Body of pancreas (tissue), 4 donors: Measurements from ENCODE around the gene DNAH10. TPM values are rescaled to one million over a fixed set of nuclear protein-coding genes. Genes with fewer than 3 reads are reported as not detected.

Source experiments
- ATAC-seq: fragments of 150-250 bp; one replicate; pipeline ENCODE4 v1.9.1; 2016
- DNase-seq, 4 donors: peaks; one replicate each; pipeline ENCODE4 v3.0.0-alpha.2; 2019
- H3K27ac ChIP-seq, 4 donors: fragments of 200-600 bp; sonication (generic); 1 replicate in 3 of 4; 2 replicates in 1 of 4; pipeline versions ENCODE4 v1.5.1 to v1.6.1; 2016 to 2019; ENCODE audit warnings: mild to moderate bottlenecking in 1 of 4, mixed read lengths in 1 of 4, moderate library complexity in 1 of 4
- H3K27me3 ChIP-seq, 2 donors: fragments of 200-600 bp; sonication (generic); one replicate each; pipeline ENCODE4 v1.6.0; 2016; ENCODE audit warnings: mild to moderate bottlenecking in 1 of 2
- H3K36me3 ChIP-seq, 2 donors: fragments of 200-600 bp; sonication (generic); replicated peaks in 1 of 2; 2 replicates each; pipeline ENCODE4 v1.5.1; 2016; ENCODE audit warnings: low read depth in 2 of 2; ENCODE audit not compliant: insufficient read depth in 1 of 2
- H3K4me1 ChIP-seq: fragments of 200-600 bp; sonication (generic); one replicate; pipeline ENCODE4 v1.6.0; 2016
- H3K4me3 ChIP-seq, 2 donors: fragments of 200-600 bp; sonication (generic); 1 replicate in 1 of 2; 2 replicates in 1 of 2; pipeline ENCODE4 v1.5.1; 2016 to 2019
- H3K9me3 ChIP-seq, 3 donors: fragments of 200-600 bp; sonication (generic); 1 replicate in 2 of 3; 2 replicates in 1 of 3; pipeline ENCODE4 v1.5.1; 2016
- CTCF ChIP-seq, 7 experiments: fragments of 450-650 bp in 4 of 7; fragments of 200-600 bp in 3 of 7; sonication (generic) in 3 of 7; IDR thresholded peaks; one replicate each; pipeline ENCODE4 v1.5.1; 2016 to 2019; ENCODE audit warnings: antibody characterized with exemption in 7 of 7
- POLR2A ChIP-seq, 3 donors: fragments of 450-650 bp; IDR thresholded peaks; one replicate each; pipeline ENCODE4 v1.6.1; 2016; ENCODE audit warnings: antibody characterized with exemption in 3 of 3, mild to moderate bottlenecking in 2 of 3
- WGBS, 2 donors: methylation state at CpG; one replicate each; pipeline ENCODE4 v1.1.5; 2017; 5-methylcytosine and 5-hydroxymethylcytosine counted together
- intact Hi-C: fragments of 100-400 bp; cut with DNase I; formaldehyde crosslinking; loops from one replicate; pipeline ENCODE4 v1.15.1; 2023
- total RNA-seq, 2 donors: library from RNA; depleted of rRNA; stranded (reverse); fragments of >200 nt; gene quantifications; one replicate each; pipeline ENCODE4 v1.1.0, GENCODE V29; 2016

DNAH10 gene
- total RNA-seq, 2 donors from 2014 or later: 0.26 TPM; not detected in 1

GRCh38 chr12:123928274-123928865 lies 166.3 kb downstream of the DNAH10 start:
- no peaks in the 10 kb centered on the region for H3K4me1 ChIP-seq
- H3K36me3 ChIP-seq: no peaks in the 10 kb centered on the region
- no peak overlapping the region for H3K27ac ChIP-seq
- H3K27me3 ChIP-seq: no peaks in the 10 kb centered on the region
- WGBS, 2 donors: 67 to 79% methylated on average over 12 to 15 of the region's 15 CpGs
- no peaks in the 10 kb centered on the region for H3K9me3 ChIP-seq
- H3K4me3 ChIP-seq: no peak overlapping the region
- no peak for ATAC-seq
- TF ChIP-seq CTCF (IDR thresholded peaks at IDR 0.05) (no peak), POLR2A (IDR thresholded peaks at IDR 0.05) (no peak)
- DNase-seq: no peak
- intact Hi-C loops: no loop called here

GRCh38 chr12:123928897-123929296 lies 166.8 kb downstream of the DNAH10 start:
- Histone ChIP-seq H3K27me3 (no peaks in the 10 kb centered on the region), H3K4me1 (no peaks in the 10 kb centered on the region), H3K9me3 (no peaks in the 10 kb centered on the region), H3K27ac (no peak overlapping the region), H3K36me3 (no peaks in the 10 kb centered on the region), H3K4me3 (no peak overlapping the region)
- no peak for TF ChIP-seq CTCF (IDR thresholded peaks at IDR 0.05)
- ATAC-seq (no peak), DNase-seq (no peak)
- WGBS, 2 donors: 86 to 89% methylated on average over 7 of the region's 7 CpGs
- intact Hi-C loops: no loop called here

GRCh38 chr12:123929946-123930583 lies 168.0 kb downstream of the DNAH10 start:
- no peak overlapping the region for H3K4me3 ChIP-seq
- no peaks in the 10 kb centered on the region for H3K36me3 ChIP-seq
- H3K9me3 ChIP-seq: no peaks in the 10 kb centered on the region
- ATAC-seq (no peak), DNase-seq (no peak)
- 85 to 95% methylated on average over 7 to 9 of the region's 9 CpGs for WGBS, 2 donors
- no peaks in the 10 kb centered on the region for H3K27me3 ChIP-seq
- intact Hi-C loops: no loop called here
- no peak overlapping the region for H3K27ac ChIP-seq
- no peak for TF ChIP-seq POLR2A (IDR thresholded peaks at IDR 0.05)
- TF ChIP-seq CTCF (IDR thresholded peaks at IDR 0.05): no peak
- H3K4me1 ChIP-seq: no peaks in the 10 kb centered on the region

- ATAC-seq (no peak), DNase-seq (no peak)
- H3K36me3 ChIP-seq: peaks cover 0 to 2% of the 10 kb centered on the region in 2 donors
- no peak overlapping the region for H3K4me3 ChIP-seq
- intact Hi-C loops: no loop called here
- H3K27ac ChIP-seq: no peak overlapping the region
- H3K27me3 ChIP-seq: no peaks in the 10 kb centered on the region
- WGBS, 2 donors: 88 to 89% methylated on average over 14 of the region's 14 CpGs
- no peaks in the 10 kb centered on the region for H3K4me1 ChIP-seq
- no peaks in the 10 kb centered on the region for H3K9me3 ChIP-seq
- TF ChIP-seq CTCF (IDR thresholded peaks at IDR 0.05): no peak
- TF ChIP-seq POLR2A (IDR thresholded peaks at IDR 0.05): no peak
Measured at GRCh38 chr12:123931686-123932321, 169.7 kb downstream of the DNAH10 start.
